PC-3 (cell line): ENCODE measurements around the gene OBP2B. TPM values are rescaled to one million over a fixed set of nuclear protein-coding genes. Genes with fewer than 3 reads are reported as not detected.
A peak's percentile ranks its signal among the peaks of the same experiment; 100 is the strongest.

ENCODE experiments used
- ATAC-seq: fragments of 200-7000 bp; cut with Tn5 transposase; 2 replicates; pipeline ENCODE4 v1.9.1; 2020; ENCODE audit warnings: mild to moderate bottlenecking, moderate library complexity
- BruUV-seq: library from RNA; stranded (reverse); fragments of 400-500 nt; replicated peaks from 2 replicates; lab custom pipeline; 2021; lab: Mats Ljungman, UMichigan
- CTCF ChIA-PET: fragments of 300-600 bp; sonication (Branson Sonifier 250); formaldehyde crosslinking; loops from one replicate; lab custom pipeline; 2022; ENCODE audit warnings: antibody characterized with exemption; lab: Charles Lee
- POLR2A ChIA-PET: fragments of 300-600 bp; sonication (Branson Sonifier 250); formaldehyde crosslinking; loops from one replicate; lab custom pipeline; 2022; ENCODE audit warnings: antibody characterized with exemption; ENCODE audit not compliant: unreplicated experiment; lab: Charles Lee
- DNase-seq: peaks from one replicate; pipeline ENCODE4 v3.0.0-alpha.2; 2015
- H2AFZ ChIP-seq: fragments of 300-600 bp; sonication (generic); 2 replicates; pipeline ENCODE4 v1.6.0; 2016; ENCODE audit warnings: antibody characterized with exemption, low read length
- H3F3A ChIP-seq: fragments of 300-600 bp; sonication (generic); one replicate; pipeline ENCODE4 v1.6.0; 2017; ENCODE audit warnings: antibody characterized with exemption, low read length, control low read depth, mild to moderate bottlenecking; ENCODE audit not compliant: unreplicated experiment
- H3K27ac ChIP-seq: fragments of 300-600 bp; sonication (generic); 2 replicates; pipeline ENCODE4 v1.5.1; 2016; ENCODE audit warnings: mild to moderate bottlenecking, low read length
- H3K27me3 ChIP-seq: fragments of 300-600 bp; sonication (generic); 2 replicates; pipeline ENCODE4 v1.6.1; 2016; ENCODE audit warnings: low read length, mixed read lengths
- H3K36me3 ChIP-seq: fragments of 300-600 bp; sonication (generic); 2 replicates; pipeline ENCODE4 v1.6.1; 2016; ENCODE audit warnings: low read depth, mixed run types, low read length, mixed read lengths
- H3K4me1 ChIP-seq: fragments of 300-600 bp; sonication (generic); 2 replicates; pipeline ENCODE4 v1.5.1; 2016; ENCODE audit warnings: low read length; ENCODE audit not compliant: insufficient read depth
- H3K4me2 ChIP-seq: fragments of 300-600 bp; sonication (generic); 2 replicates; pipeline ENCODE4 v1.6.0; 2016; ENCODE audit warnings: low read length
- H3K4me3 ChIP-seq: fragments of 300-600 bp; sonication (generic); 2 replicates; pipeline ENCODE4 v1.5.1; 2016; ENCODE audit warnings: mild to moderate bottlenecking, low read length, mixed read lengths
- H3K79me2 ChIP-seq: fragments of 300-600 bp; sonication (generic); 2 replicates; pipeline ENCODE4 v1.6.1; 2017; ENCODE audit warnings: low read length, mixed read lengths
- H3K9ac ChIP-seq: fragments of 300-600 bp; sonication (generic); 2 replicates; pipeline ENCODE4 v1.6.0; 2016; ENCODE audit warnings: mild to moderate bottlenecking, low read length
- H3K9me2 ChIP-seq: fragments of 300-600 bp; sonication (generic); replicated peaks from 2 replicates; pipeline ENCODE4 v1.6.1; 2016; ENCODE audit warnings: mixed run types, low read length, mixed read lengths
- H3K9me3 ChIP-seq: fragments of 300-600 bp; sonication (generic); 2 replicates; pipeline ENCODE4 v1.6.1; 2016; ENCODE audit warnings: low read length, mixed read lengths
- H4K20me1 ChIP-seq: fragments of 300-600 bp; sonication (generic); 2 replicates; pipeline ENCODE4 v1.6.1; 2016; ENCODE audit warnings: low read length, mixed read lengths
- CTCF ChIP-seq: fragments of 300-600 bp; sonication (generic); conservative IDR thresholded peaks from 2 replicates; pipeline ENCODE4 v1.5.1; 2017; ENCODE audit warnings: antibody characterized with exemption, low read depth, mild to moderate bottlenecking, low read length
- EZH2 ChIP-seq: fragments of 300-600 bp; sonication (generic); IDR thresholded peaks from one replicate; pipeline ENCODE4 v1.6.1; 2017; ENCODE audit warnings: antibody characterized with exemption, mild to moderate bottlenecking, low read length; ENCODE audit not compliant: unreplicated experiment
- EZH2phosphoT487 ChIP-seq: fragments of 300-600 bp; sonication (generic); IDR thresholded peaks from 2 replicates; pipeline ENCODE4 v1.6.1; 2018; ENCODE audit warnings: mild to moderate bottlenecking, antibody characterized with exemption, low read length, borderline replicate concordance
- intact Hi-C: fragments of 100-400 bp; cut with micrococcal nuclease; formaldehyde crosslinking; loops from 2 replicates; pipeline ENCODE4 v1.9.0; 2023
- total RNA-seq: library from RNA; depleted of rRNA; stranded (reverse); fragments of >200 nt; gene quantifications from 2 replicates; pipeline ENCODE4 v1.2.3, GENCODE V29; 2014

Gene OBP2B
- total RNA-seq, 1 experiment from 2014 or later, result not detected

GRCh38 chr9:133181561-133181960 lies 27.5 kb downstream of the OBP2B start:
- intact Hi-C loops, result no loop called here
- CTCF ChIA-PET, result no interaction called here

GRCh38 chr9:133180953-133181352 lies 28.1 kb downstream of the OBP2B start:
- Histone ChIP-seq H3K4me1 (0 out of 2 replicates have a peak, but pooled peaks cover 4% of the 10 kb centered on the region), H3K36me3 (no peaks in the 10 kb centered on the region), H3K4me2 (no peak overlapping the region), H3K27ac (no peak overlapping the region), H3K9me3 (no peaks in the 10 kb centered on the region), H4K20me1 (no peaks in the 10 kb centered on the region), H3K9ac (no peak overlapping the region), H3K79me2 (no peaks in the 10 kb centered on the region), H2AFZ (0 out of 2 replicates have a peak overlapping the region, but pooled peaks have one; percentile 57), H3K4me3 (no peak overlapping the region), H3F3A (no peaks in the 10 kb centered on the region), H3K9me2 (no peaks in the 10 kb centered on the region), H3K27me3 (0 out of 2 replicates have a peak, but pooled peaks cover 12% of the 10 kb centered on the region)
- DNase-seq, result no peak
- no TSS peak for BruUV-seq
- intact Hi-C loops, result no loop called here
- TF ChIP-seq CTCF (no peak), EZH2 (no peak), EZH2phosphoT487 (no peak)
- no peak for ATAC-seq
- ChIA-PET CTCF (no interaction called here), POLR2A (no interaction called here)

More at GRCh38 chr9:133181561-133181960, 27.5 kb downstream of the OBP2B start:
- Histone ChIP-seq H2AFZ (no peak overlapping the region), H3K4me2 (no peak overlapping the region), H3K4me3 (no peak overlapping the region), H3K9me2 (no peaks in the 10 kb centered on the region), H4K20me1 (no peaks in the 10 kb centered on the region), H3K27ac (no peak overlapping the region), H3K9me3 (no peaks in the 10 kb centered on the region), H3K27me3 (0 out of 2 replicates have a peak, but pooled peaks cover 12% of the 10 kb centered on the region), H3K4me1 (0 out of 2 replicates have a peak, but pooled peaks cover 4% of the 10 kb centered on the region), H3K9ac (no peak overlapping the region), H3F3A (no peaks in the 10 kb centered on the region), H3K36me3 (no peaks in the 10 kb centered on the region), H3K79me2 (no peaks in the 10 kb centered on the region)
- no peak for ATAC-seq
- no peak for DNase-seq
- TF ChIP-seq EZH2phosphoT487 (no peak), CTCF (no peak), EZH2 (no peak)
- POLR2A ChIA-PET, result no interaction called here
- no TSS peak for BruUV-seq

GRCh38 chr9:133173056-133173455 lies 36.0 kb downstream of the OBP2B start:
- H3K9ac ChIP-seq, result no peak overlapping the region
- TF ChIP-seq CTCF (no peak), EZH2 (no peak), EZH2phosphoT487 (no peak)
- intact Hi-C loops, result no loop called here

More at GRCh38 chr9:133173056-133173455, 36.0 kb downstream of the OBP2B start:
- ATAC-seq (no peak), DNase-seq (no peak)
- Histone ChIP-seq H4K20me1 (no peaks in the 10 kb centered on the region), H3K79me2 (no peaks in the 10 kb centered on the region), H3K27me3 (peaks cover 21% of the 10 kb centered on the region; the same call in 1 of the 2 replicates), H3K4me1 (no peaks in the 10 kb centered on the region), H3K4me3 (no peak overlapping the region), H3K36me3 (no peaks in the 10 kb centered on the region), H3F3A (no peaks in the 10 kb centered on the region), H3K4me2 (no peak overlapping the region), H2AFZ (no peak overlapping the region), H3K9me2 (no peaks in the 10 kb centered on the region), H3K27ac (no peak overlapping the region), H3K9me3 (no peaks in the 10 kb centered on the region)
- ChIA-PET CTCF (no interaction called here), POLR2A (no interaction called here)
- no TSS peak for BruUV-seq
